Measurements from ENCODE around the gene AMHR2. TPM values are rescaled to one million over a fixed set of nuclear protein-coding genes. Genes with fewer than 3 reads are reported as not detected.

Gene AMHR2
- total and polyA plus RNA-seq, 2 donors = 0.18 TPM; not detected in 1

DNA sequence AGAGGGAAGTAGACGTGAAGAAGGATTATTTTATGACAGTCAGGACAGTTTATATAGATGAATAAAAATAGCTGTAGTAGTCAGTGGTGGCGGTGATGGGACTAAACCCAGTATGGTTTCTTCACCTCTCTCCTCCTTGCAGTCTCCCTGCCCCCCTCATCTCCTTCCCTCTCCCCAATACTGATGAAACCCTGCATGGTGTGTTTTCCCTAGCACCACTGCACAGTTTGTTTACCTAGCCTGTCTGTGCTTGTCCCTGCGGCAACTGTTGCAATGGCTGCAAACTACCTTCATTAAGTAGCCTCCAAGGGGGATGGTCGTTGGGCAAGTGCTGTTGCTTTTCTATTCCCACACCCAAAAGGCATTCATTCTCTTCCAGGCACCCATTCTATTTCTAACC, 43.0 kb downstream of the AMHR2 start:
- no peak overlapping the region for H3K4me3 ChIP-seq (ENCODE audit: low read depth, low read length)
- peaks cover 16% of the 10 kb centered on the region for H3K36me3 ChIP-seq (ENCODE audit: insufficient read depth)
- no peaks in the 10 kb centered on the region for H3K4me1 ChIP-seq (ENCODE audit: insufficient read depth)
- WGBS = 63% methylated on average over 4 of the region's 4 CpGs
- no peak overlapping the region for H3K27ac ChIP-seq (ENCODE audit: low read depth)
- DNase-seq (ENCODE audit: extremely low spot score) = no peak

DNA sequence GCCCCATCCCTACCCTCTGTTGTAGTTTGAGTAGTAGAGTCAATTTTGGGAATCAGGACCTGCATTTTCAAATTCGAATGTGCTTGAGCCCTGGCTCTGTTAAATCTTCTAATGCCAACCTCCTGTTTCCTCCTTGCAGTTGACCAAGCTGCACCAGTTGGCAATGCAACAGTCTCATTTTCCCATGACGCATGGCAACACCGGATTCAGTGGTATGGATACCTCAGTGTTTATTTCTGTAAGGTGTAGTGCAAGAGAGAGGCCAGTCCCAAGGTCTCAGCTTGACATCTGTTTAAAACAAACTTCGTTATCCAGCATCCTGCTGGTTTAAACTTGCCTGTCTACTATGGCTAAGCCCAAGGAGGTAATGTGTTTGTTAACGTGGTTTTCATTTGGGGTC, 43.4 kb downstream of the AMHR2 start:
- no peak for DNase-seq (ENCODE audit: extremely low spot score)
- 74% methylated on average over 5 of the region's 5 CpGs for WGBS
- H3K27ac ChIP-seq (ENCODE audit: low read depth) = no peak overlapping the region
- no peak overlapping the region for H3K4me3 ChIP-seq (ENCODE audit: low read depth, low read length)
- H3K4me1 ChIP-seq (ENCODE audit: insufficient read depth) = no peaks in the 10 kb centered on the region
- H3K36me3 ChIP-seq (ENCODE audit: insufficient read depth) = peaks cover 17% of the 10 kb centered on the region

DNA sequence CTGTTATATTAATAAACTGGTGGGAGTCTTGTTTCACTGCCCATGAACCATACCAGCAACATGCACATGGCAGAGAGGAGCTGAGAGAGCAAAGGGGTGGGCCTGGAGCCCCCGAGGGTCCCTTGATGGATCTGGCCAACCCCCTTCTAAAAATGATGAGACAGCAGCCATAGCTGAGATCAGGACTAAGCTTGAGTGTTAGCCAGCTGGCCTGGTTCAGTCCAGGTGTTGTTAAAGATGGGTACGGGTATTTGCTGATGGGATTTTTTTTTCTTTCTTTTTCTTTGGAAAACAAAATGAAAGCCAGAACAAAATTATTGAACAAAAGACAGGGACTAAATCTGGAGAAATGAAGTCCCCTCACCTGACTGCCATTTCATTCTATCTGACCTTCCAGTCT, 44.2 kb downstream of the AMHR2 start:
- DNase-seq (ENCODE audit: extremely low spot score) = no peak
- no peak overlapping the region for H3K4me3 ChIP-seq (ENCODE audit: low read depth, low read length)
- no peak overlapping the region for H3K27ac ChIP-seq (ENCODE audit: low read depth)
- H3K36me3 ChIP-seq (ENCODE audit: insufficient read depth) = peaks cover 21% of the 10 kb centered on the region
- 67% methylated on average over 2 of the region's 2 CpGs for WGBS
- no peaks in the 10 kb centered on the region for H3K4me1 ChIP-seq (ENCODE audit: insufficient read depth)

DNA sequence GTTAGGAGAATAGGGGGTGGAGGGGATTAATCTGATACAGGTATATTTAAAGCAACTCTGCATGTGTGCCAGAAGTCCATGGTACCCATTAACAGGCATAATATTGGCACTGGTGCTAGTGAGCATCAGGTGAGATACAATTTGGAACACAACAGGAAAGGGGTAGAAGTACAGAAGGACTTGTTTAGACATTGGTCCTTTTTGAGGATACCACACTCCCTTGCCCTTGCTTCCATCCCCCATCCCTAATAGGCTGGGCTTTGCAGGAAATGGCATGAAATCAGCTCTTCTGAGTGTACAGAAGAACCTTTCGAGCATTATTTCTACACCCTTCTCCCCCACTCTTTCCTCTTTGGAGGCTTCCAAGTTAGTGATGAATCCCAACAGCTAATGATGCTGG, 44.6 kb downstream of the AMHR2 start:
- H3K4me3 ChIP-seq (ENCODE audit: low read depth, low read length) = no peak overlapping the region
- H3K36me3 ChIP-seq (ENCODE audit: insufficient read depth) = peaks cover 21% of the 10 kb centered on the region
- 84% methylated on average over 1 of the region's 1 CpG for WGBS
- DNase-seq (ENCODE audit: extremely low spot score) = no peak
- no peaks in the 10 kb centered on the region for H3K4me1 ChIP-seq (ENCODE audit: insufficient read depth)
- H3K27ac ChIP-seq (ENCODE audit: low read depth) = no peak overlapping the region

DNA sequence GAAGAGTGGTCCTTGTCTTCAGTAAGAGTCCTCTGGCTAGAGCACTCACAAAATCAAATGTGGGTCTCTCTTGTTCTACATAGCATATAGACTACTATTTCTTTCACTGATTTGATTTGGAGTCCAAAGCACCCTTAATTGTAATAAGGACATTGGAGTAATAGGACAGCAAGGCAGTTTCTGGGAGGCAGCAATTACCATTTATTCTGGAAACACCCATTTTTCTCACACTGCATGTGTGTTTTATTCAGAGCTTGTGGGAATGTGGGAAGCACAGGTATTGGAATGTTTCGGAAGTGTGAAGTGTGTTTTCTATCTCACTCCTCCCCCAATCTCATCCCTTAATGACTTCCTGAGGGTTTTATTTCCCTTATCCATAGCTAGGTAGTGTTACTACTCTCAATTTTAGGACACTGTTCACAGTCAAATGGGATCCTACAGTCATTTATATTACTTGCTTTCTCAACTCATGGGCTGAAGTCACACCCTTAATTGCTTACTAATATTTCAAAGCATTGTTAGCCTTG, 48.5 kb downstream of the AMHR2 start:
- no peak overlapping the region for H3K4me3 ChIP-seq (ENCODE audit: low read depth, low read length)
- WGBS = 81% methylated on average over 1 of the region's 1 CpG
- H3K4me1 ChIP-seq (ENCODE audit: insufficient read depth) = no peaks in the 10 kb centered on the region
- H3K36me3 ChIP-seq (ENCODE audit: insufficient read depth) = peaks cover 18% of the 10 kb centered on the region
- DNase-seq (ENCODE audit: extremely low spot score) = no peak
- H3K27ac ChIP-seq (ENCODE audit: low read depth) = no peak overlapping the region

DNA sequence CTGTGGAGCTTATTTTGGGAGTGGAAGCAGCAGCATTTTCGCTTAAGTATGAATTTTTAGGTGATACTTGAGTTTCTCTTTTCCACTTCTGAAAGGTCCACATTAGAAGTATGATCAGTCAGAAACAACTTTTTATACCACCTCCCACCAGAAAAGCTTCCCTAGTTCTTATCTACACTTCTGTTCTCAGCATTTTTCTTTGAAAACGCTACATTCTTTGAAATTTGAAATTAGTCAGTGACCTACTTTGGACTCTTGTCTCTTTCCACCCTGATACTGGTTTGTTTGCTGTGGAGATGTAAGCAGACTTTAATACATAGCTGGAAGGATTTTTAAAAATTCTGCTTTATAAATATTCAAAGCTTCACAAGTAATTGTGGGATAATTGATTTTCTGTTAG, 50.4 kb downstream of the AMHR2 start:
- DNase-seq (ENCODE audit: extremely low spot score) = no peak
- 69% methylated on average over 2 of the region's 2 CpGs for WGBS
- Histone ChIP-seq H3K4me1 (ENCODE audit: insufficient read depth) (no peaks in the 10 kb centered on the region), H3K4me3 (ENCODE audit: low read depth, low read length) (no peak overlapping the region), H3K27ac (ENCODE audit: low read depth) (no peak overlapping the region), H3K36me3 (ENCODE audit: insufficient read depth) (peaks cover 17% of the 10 kb centered on the region)

DNA sequence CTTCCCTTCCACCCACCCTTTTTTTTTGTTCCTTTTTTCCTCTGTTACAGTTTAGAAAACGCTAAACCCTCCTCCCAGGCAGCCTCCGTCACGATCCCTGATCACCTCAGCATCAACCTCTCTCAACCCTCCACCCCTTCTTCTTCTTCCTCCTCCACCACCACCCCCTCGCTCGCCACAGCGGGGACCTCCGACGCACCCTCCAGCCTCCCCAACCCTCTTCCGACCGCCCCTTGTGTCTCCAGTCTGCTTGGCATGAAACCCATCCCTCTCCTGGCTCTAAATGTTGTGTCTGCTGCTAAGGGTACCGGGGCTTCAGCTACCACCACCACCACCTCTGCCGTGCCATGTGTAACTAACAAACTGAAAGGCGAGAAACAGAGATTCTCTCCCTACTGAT, 51.2 kb downstream of the AMHR2 start:
- H3K4me1 ChIP-seq (ENCODE audit: insufficient read depth) = no peaks in the 10 kb centered on the region
- DNase-seq (ENCODE audit: extremely low spot score) = no peak
- peaks cover 13% of the 10 kb centered on the region for H3K36me3 ChIP-seq (ENCODE audit: insufficient read depth)
- WGBS = 74% methylated on average over 13 of the region's 13 CpGs
- no peak overlapping the region for H3K4me3 ChIP-seq (ENCODE audit: low read depth, low read length)
- H3K27ac ChIP-seq (ENCODE audit: low read depth) = no peak overlapping the region

DNA sequence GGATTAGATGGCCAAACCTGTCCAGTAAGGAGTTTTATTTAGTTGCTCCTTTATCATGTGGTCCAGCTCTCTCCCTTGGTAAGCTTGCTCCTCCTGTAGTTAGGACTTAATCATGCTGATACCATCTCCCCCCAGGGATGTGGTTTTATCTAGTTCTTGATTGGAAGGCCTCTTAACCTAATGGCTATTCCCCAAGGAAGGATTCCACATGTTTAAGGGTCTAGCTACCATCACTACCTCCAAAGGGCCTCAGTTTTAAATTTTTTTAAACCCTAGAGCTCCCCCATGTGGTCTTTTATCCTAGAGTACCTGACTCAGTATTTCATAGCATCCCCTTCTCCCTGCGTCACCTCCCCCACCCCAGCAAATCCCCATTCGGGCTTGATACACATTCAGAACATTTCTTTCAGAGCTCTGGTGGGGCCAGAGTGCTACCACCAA, 53.1 kb downstream of the AMHR2 start:
- Histone ChIP-seq H3K27ac (ENCODE audit: low read depth) (no peak overlapping the region), H3K36me3 (ENCODE audit: insufficient read depth) (peaks cover 15% of the 10 kb centered on the region), H3K4me3 (ENCODE audit: low read depth, low read length) (no peak overlapping the region), H3K4me1 (ENCODE audit: insufficient read depth) (no peaks in the 10 kb centered on the region)
- WGBS = 69% methylated on average over 2 of the region's 2 CpGs
- DNase-seq (ENCODE audit: extremely low spot score) = no peak

DNA sequence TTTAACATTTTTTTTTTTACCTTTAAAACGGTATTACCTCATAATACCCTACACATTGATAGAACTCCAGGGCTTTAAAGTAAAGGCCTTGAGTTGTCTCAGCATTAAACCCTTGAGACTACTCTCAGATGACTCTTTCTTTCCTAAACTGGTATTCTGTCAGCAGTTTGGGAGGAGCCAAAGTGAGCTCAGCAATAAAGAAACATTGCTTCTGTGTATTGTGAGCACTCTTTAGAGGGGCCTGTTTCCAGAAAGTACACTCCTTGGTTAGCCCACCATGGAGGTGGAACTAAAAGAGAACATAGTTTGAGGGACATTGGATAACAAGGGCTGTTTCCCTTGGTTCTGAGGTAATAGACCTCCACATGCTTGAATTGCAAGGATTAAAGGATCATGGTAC, 55.2 kb downstream of the AMHR2 start:
- no peaks in the 10 kb centered on the region for H3K4me1 ChIP-seq (ENCODE audit: insufficient read depth)
- no peak overlapping the region for H3K27ac ChIP-seq (ENCODE audit: low read depth)
- DNase-seq (ENCODE audit: extremely low spot score) = no peak
- H3K36me3 ChIP-seq (ENCODE audit: insufficient read depth) = peaks cover 16% of the 10 kb centered on the region
- 60% methylated on average over 1 of the region's 1 CpG for WGBS
- H3K4me3 ChIP-seq (ENCODE audit: low read depth, low read length) = no peak overlapping the region

DNA sequence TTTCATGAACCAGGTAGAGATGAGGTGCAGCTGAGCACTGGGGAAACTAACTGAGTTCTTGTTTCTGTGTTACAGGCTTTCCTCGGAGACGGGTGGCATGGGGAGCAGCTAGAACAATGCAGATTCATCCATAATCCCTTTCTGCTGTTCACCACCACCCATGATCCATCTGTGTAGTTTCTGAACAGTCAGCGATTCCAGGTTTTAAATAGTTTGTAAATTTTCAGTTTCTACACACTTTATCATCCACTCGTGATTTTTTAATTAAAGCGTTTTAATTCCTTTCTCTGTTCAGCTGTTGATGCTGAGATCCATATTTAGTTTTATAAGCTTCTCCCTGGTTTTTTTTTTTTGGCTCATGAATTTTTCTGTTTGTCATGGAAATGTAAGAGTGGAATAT, 55.7 kb downstream of the AMHR2 start:
- no peak for DNase-seq (ENCODE audit: extremely low spot score)
- WGBS = 74% methylated on average over 5 of the region's 5 CpGs
- Histone ChIP-seq H3K36me3 (ENCODE audit: insufficient read depth) (peaks cover 17% of the 10 kb centered on the region), H3K4me3 (ENCODE audit: low read depth, low read length) (no peak overlapping the region), H3K27ac (ENCODE audit: low read depth) (no peak overlapping the region), H3K4me1 (ENCODE audit: insufficient read depth) (no peaks in the 10 kb centered on the region)

DNA sequence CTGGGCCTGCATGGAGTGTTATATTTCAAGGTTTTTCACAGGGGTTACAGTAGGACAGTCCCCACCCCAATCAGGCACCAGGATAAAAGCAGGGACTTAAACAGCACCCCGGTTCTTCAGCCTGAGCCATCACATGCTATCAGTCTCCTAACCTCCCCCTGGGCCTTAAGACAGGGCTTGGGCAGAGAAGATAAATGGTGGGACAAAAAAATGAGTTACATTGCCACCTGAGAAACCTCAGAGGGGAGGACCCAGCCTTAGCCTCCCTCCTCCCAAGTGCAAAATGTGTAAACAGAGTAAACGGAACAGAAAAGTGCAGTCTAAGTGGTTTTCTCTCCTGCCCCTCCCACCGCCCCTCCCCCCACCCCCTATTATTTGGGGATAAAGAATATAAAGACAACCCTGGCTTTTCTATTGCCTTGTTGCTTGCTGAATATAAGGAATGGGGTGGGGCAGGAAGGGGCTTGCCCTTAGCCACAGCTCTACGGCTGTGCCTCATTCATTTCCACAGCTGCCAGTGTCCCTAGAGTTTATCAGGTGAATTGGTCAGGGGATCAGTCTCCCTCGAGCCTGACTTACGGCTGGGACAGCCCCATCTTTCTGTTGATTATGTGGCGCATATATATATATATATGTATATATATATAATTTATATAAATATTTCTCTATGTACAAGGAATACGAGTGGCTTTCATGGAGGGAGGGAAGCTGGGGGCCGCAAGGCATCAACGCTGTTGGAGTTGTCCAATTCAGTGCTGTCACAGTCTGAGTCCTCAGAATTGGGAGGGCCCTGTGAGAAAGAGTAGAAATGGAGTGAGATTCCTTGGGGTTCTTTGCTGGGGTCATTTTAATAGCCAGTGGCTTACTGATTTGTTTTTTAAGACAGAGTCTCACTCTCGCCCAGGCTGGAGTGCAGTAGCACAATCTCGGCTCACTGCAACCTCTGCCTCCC, 57.1 kb downstream of the AMHR2 start:
- Histone ChIP-seq H3K4me3 (ENCODE audit: low read depth, low read length) (no peak overlapping the region), H3K36me3 (ENCODE audit: insufficient read depth) (peaks cover 17% of the 10 kb centered on the region), H3K27ac (ENCODE audit: low read depth) (no peak overlapping the region), H3K4me1 (ENCODE audit: insufficient read depth) (no peaks in the 10 kb centered on the region)
- 64% methylated on average over 12 of the region's 12 CpGs for WGBS
- no peak for DNase-seq (ENCODE audit: extremely low spot score)

Other genes starting within 250 kb of the AMHR2 start
- gene ZNF740, start 243.1 kb upstream of the AMHR2 start, total RNA-seq = 22.9 TPM
- 13.5 TPM for gene ZNF740, start 243.1 kb upstream of the AMHR2 start, polyA plus RNA-seq
- 36.9 TPM for gene CSAD, start 242.9 kb upstream of the AMHR2 start, total RNA-seq
- gene CSAD, start 242.9 kb upstream of the AMHR2 start, polyA plus RNA-seq = 19.1 TPM
- 1.6 TPM for gene ITGB7, start 216.6 kb upstream of the AMHR2 start, total RNA-seq
- 1.7 TPM for gene ITGB7, start 216.6 kb upstream of the AMHR2 start, polyA plus RNA-seq
- 37.8 TPM for gene RARG, start 191.6 kb upstream of the AMHR2 start, total RNA-seq
- gene RARG, start 191.6 kb upstream of the AMHR2 start, polyA plus RNA-seq = 30.5 TPM
- gene ESPL1, start 155.6 kb upstream of the AMHR2 start, total RNA-seq = 4.5 TPM
- 0.33 TPM for gene ESPL1, start 155.6 kb upstream of the AMHR2 start, polyA plus RNA-seq
- 432 TPM for gene PFDN5, start 128.3 kb upstream of the AMHR2 start, total RNA-seq
- gene PFDN5, start 128.3 kb upstream of the AMHR2 start, polyA plus RNA-seq = 812 TPM
- gene MYG1, start 124.2 kb upstream of the AMHR2 start, total RNA-seq = 17.9 TPM
- gene MYG1, start 124.2 kb upstream of the AMHR2 start, polyA plus RNA-seq = 66.3 TPM
- gene AAAS, start 102.2 kb upstream of the AMHR2 start, total RNA-seq = 33.3 TPM
- gene AAAS, start 102.2 kb upstream of the AMHR2 start, polyA plus RNA-seq = 45.4 TPM
- not detected for gene SP7, start 87.5 kb upstream of the AMHR2 start, total RNA-seq
- gene SP7, start 87.5 kb upstream of the AMHR2 start, polyA plus RNA-seq = not detected
- 60.5 TPM for gene SP1, start 43.7 kb upstream of the AMHR2 start, total RNA-seq
- 32.4 TPM for gene SP1, start 43.7 kb upstream of the AMHR2 start, polyA plus RNA-seq
- gene PRR13, start 17.9 kb downstream of the AMHR2 start, total RNA-seq = 22.0 TPM
- gene PRR13, start 17.9 kb downstream of the AMHR2 start, polyA plus RNA-seq = 198 TPM
- gene PCBP2, start 28.2 kb downstream of the AMHR2 start, total RNA-seq = 395 TPM
- 420 TPM for gene PCBP2, start 28.2 kb downstream of the AMHR2 start, polyA plus RNA-seq
- 17.3 TPM for gene MAP3K12, start 75.6 kb downstream of the AMHR2 start, total RNA-seq
- 27.4 TPM for gene MAP3K12, start 75.6 kb downstream of the AMHR2 start, polyA plus RNA-seq
- gene TARBP2, start 77.4 kb downstream of the AMHR2 start, total RNA-seq = 22.2 TPM
- gene TARBP2, start 77.4 kb downstream of the AMHR2 start, polyA plus RNA-seq = 24.1 TPM
- gene NPFF, start 83.6 kb downstream of the AMHR2 start, total RNA-seq = not detected
- not detected for gene NPFF, start 83.6 kb downstream of the AMHR2 start, polyA plus RNA-seq
- 24.1 TPM for gene ATF7, start 202.5 kb downstream of the AMHR2 start, total RNA-seq
- gene ATF7, start 202.5 kb downstream of the AMHR2 start, polyA plus RNA-seq = 28.2 TPM

Measured in urinary bladder (tissue), 4 donors.